GM19324 (cell line): ENCODE measurements around the gene TLE2.
"Not testable (repeated sequence)": the region's sequence is repeated elsewhere in the genome, so short reads cannot be mapped to it uniquely, and the experiment has no call there.

Source experiments
- ATAC-seq: cut with Tn5 transposase; IDR thresholded peaks from one replicate; pipeline ENCODE4 v1.9.1; 2021; ENCODE audit warnings: mild to moderate bottlenecking, moderate library complexity; ENCODE audit not compliant: unreplicated experiment, low FRiP score

TLE2 gene

DNA sequence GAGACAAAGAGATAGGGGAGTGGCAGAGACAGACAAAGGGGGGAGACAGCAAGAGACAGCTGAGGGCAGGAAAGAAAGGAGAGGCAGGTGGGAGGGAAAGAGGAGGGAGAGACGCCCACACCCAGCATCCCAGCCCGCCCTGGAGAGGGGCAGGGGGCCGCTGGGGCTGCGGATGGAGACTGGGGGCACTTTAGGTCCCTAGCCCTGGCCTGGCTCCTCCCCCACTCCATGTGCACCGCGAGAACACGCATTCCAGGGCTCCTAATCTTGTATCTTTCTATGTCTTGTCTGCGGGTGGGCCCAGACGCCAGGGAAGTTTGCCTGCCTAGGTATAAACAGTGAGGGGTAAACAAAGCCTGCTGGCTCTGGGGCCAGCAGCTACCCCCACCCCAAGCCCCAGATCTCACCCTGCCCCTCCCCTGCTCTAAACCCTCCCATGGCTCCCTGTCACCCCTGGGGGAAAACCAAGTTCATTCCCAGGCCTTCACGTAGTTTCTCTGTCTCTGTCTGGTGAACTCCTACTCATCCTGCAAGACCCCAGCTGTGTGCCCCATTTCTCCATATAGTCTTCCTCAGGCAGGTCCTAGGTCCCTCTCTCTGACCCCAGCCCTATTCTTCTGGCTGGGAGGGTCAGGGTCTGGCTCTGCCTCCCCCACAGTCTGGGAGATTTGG is 27.5 kb upstream of the TLE2 start:
- no peak for ATAC-seq

DNA sequence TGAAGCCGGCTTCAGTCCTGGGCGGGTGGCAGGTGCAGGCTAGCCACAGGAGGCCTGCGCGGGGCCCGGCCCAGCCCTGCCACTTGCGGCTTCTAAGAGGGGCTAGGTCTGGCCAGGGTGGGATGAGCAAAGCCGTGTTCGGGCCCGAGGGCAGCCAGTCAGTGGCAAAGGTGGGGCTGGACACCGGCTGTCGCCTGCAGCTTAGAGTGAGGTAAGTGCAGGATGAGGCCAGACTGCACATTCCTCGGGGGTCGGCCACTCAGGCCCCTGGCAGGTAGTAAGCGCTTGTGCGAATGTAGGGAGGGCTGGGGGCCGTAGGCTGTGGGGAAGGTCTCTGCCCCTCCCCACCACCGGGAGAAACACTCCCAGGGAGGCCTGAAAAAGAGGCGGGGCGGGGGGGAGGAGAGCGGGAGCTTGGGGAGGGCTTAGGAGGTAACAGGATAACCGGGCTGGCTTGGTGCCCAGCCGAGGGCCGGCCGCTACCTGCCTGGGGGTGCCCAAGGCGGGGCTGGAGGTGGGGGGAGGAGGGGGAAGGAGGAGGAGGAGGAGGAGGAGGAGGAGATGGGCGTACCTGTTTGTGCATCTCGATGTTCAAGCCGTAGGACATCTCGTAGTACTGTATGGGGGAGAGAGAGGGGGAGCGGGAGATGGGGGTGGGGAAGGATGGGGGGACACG is 26.8 kb upstream of the TLE2 start:
- ATAC-seq = no peak

DNA sequence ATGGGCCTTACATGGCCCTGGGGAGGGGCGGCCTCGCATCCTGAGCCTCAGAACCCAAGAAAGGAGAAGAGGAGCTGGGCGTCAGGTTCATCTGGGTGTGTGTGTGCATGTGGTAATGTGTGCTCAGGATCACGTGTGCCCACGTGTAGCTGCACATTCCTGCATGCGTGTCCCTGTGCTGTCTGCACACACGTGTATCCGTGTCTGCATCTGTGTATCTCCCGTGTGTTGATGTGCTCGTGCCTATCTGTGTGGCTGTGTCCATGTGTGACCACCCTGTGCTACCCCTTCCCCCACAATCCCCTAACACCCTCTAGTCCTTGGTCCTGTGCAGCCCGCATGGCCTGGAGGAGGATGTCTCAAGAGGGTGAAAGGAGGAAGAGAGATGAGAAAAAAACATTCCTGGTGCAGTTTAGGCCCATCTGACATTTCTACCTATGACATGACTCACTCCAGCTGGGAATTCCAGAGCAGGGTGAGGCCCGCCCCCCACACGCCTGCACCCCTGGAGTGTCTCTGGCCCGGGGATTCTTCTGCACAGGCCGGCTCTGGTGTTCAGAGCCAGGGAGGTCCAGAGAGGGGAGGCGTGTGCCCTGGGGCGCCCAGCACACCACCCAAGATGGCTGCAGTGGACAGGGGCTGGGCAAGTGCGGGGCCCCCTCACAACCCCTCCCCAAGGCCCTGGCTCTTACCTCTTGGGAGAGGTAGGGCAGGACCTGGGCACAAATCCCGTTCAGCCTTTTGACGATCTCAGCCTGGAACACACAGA is 26.1 kb upstream of the TLE2 start:
- no peak for ATAC-seq

DNA sequence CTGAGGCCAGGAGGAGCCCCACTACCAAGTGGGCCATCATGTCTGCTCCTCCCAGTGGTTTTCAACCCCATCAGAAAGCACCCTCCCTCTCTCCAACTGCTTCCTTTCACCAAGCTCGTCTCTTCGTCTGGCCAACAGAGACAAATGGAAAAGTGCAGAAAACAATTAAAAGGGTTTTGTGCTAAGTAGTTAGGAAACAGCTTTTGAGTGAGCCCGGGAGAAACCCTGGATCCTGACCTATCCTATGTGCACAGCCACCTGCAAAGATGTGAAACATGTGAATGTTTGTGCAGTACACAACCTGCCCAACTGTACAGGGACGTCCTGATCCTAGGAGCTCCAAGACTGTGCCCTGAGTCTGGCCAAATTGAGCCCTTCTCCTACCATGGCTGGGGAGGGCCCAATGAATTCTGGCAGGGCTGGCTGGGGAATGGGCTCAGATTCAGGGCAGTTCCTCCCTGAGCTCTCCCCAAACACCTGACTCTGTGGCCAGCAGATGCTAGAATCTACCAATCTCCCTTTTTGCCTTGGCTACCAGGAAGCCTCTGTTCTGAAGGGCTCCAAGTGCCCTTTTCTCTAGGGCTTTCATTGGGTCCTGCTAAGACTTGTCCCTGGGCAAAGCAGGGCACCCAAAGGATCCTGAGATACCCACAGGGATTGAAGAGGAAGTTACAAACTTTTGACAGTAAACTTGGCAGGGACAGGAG is 25.3 kb upstream of the TLE2 start:
- ATAC-seq = no peak

DNA sequence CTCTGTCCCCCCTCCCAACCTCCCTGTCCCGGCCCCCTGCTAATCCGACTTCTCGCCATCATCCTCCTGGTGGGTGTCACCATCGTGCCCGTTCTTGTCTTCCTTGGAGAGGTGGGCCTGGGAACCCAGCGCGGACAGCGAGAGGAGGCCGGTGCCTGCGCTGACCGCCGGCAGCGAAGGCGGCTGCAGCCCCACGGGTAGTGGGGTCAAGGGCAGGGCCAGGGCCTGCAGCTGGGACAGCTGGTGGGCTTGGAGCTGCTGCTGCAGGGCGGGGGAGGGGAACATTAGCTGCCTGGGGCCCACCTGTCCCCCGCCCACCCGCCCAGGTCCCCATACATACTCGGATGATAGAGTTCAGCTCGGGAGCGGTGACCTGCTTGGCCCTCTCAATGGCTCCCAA is 24.7 kb upstream of the TLE2 start:
- ATAC-seq = no peak

DNA sequence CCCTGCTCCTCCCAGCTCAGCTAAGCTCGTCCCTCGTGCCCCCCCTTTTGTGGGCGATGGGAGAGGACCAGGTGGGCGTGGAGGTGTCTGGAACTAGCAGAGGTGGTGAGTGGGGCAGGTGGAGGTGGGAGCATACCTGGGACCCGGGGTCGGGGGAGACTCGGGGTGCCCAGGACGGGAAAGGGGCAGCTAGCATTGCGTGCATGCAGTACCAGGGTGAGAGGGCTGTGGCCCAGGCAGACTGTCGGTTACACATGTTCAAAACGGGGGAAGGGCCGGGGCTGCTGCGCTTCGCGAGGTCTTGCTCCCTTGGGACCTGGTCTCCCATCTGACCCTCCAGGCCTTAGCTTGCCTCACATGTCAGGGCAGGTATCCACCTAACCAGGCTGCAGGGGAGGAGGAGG is 24.1 kb upstream of the TLE2 start:
- no peak for ATAC-seq

DNA sequence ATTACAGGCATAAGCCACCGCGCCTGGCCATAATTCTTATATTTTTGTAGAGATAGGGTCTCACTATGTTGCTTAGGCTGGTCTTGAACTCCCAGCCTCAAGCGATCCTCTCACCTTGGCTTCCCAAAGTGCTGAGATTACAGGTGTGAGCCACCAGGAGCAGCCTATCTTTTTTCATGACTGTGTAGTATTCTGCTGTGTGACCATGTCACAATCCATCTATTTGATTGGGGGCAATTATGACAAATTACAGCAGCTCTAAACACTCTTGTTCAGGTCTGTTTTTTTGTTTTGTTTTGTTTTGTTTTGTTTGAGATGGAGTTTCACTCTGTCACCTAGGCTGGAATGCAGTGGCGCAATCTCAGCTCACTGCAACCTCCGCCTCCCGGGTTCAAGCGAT is 20.9 kb upstream of the TLE2 start:
- ATAC-seq = not testable (repeated sequence)

DNA sequence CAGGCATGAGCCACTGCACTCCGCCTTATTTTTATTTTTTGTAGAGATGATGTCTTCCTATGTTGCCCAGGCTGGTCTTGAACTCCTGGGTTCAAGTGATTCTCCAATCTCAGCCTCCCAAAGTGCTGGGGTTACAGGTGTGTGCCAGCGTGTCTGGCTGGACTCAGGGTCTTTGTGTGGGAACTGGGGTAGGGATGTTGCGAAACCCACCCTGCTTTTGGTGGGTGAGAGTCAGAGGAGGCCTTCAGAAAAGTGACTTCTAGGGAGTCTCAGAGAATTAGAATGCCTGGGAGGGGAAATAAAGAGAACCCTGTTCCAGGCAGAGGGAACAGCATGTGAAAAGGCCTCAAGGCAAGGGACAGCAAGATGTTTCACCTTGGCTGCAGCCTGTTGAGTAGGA is 20.0 kb upstream of the TLE2 start:
- ATAC-seq = no peak

DNA sequence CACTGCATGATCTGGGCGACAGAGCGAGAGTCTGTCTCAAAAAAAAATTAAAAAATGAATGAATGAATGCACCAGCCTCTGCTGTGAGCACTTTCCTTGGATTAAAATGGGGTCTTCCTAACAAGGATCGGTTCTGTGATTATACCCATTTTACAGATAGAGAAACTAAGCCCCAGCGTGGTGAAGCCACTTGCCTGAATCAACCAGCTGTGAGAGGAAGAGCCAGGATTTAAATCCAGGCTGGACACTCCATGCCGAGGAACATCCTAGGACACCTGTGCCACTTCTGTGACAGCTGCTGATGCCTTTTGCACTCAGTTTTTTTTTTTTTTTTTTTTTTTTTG is 19.1 kb upstream of the TLE2 start:
- no peak for ATAC-seq

DNA sequence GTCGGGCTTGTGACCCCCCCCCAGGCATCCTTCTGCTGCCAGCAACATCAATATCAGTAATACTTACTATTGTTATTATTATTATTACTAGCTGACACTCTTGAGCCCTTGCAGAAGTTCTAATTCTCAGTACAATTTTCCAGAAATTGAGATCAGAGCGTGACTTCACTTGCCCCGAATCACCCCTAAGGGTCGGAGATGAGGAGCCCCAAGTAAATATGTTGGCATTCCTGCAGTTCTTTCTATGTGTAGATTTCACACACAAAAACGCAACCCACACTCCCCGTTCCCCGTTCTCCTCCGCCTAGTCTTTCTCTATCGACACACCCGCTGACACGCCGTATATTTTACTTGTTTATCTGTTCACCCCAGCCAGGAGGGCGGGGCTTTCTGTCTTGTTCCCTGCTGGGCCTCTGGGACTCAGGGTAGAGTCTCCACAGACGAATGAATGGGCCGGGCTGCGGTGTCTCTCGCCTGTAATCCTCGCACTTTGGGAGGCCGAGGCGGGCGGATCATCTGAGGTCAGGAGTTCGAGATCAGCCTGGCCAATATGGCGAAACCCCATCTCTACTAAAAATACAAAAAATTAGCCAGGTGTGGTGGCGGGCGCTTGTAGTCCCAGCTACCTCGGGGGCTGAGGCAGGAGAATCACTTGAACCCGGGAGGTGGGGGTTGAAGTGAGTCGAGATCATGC is 18.6 kb upstream of the TLE2 start:
- ATAC-seq = no peak

DNA sequence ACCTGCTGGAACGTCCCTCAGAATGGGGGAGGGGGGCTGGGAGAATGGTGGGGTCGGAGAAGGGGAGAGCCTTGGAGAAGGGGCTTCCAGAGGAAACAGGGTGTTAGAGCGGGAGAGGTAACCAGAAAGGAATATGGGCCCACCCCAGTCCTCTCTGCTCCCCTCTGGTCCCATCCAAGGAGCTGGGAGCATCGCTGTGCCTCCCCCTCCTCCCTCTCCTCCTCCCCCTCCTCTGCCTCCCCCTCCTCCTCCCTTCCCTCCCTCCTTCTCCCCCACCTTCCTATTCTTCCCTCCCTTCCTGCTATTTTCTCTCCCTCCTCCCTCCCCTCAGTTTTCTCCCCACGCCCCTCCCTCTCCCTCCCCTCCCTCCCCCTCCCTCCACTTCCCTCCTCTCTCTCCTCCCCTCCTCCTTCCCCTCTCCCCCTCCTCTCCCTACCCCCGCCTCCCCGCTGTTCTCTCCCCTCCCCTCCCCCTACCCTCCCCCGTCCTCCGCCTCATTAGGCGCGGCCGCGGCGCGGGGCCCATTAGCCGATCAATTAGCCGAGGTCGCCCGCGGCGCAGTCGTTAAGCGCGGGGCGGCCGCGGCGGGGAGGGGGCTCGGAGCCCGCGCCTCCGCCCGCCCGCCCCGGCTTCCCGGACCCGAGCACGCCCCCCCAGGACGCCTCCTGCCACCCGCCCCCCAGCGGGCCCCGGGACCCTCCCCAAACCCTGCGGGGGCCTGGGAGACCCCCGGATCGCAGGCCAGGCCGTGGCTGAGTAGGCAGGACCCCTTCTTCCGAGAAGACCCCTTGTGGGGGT is 17.8 kb upstream of the TLE2 start:
- ATAC-seq = no peak

DNA sequence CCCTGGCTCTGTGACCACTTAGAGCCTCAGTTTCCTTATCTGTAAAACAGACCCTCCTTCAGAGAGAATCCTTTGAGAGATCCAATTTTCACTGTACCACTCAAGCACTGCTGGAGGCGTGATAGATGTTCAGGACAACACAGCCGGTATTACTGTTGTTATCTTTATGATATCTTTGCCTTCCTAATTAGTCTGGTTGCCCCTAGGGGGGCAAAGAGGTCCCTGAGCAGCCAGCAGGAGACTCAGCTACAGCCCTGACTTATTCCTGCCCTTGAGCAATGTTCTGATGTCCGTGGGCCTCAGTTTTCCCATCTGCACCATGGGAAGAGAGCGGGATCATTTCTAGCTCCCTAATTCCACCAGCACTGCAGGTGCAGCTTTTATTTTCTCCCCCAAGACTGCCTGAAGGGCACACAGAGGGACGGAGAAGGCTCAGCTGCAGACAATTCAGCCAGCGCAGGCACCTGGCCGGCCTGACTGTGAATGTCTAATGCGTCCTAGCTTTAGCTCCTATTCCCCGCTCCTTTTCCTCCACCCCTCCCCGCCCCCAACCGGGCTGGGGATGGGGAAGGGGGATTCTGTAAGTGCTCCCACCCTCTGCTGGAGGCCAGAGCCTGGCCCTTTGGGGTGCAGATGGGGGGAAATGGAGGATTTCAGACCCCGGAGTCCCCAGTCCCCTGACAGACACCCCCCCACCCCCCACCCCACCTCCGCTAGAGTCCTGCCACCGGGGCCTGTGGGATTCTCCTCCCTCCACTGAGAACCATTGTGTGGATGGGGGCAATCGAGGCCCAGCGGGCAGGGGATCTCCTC is 17.0 kb upstream of the TLE2 start:
- no peak for ATAC-seq

DNA sequence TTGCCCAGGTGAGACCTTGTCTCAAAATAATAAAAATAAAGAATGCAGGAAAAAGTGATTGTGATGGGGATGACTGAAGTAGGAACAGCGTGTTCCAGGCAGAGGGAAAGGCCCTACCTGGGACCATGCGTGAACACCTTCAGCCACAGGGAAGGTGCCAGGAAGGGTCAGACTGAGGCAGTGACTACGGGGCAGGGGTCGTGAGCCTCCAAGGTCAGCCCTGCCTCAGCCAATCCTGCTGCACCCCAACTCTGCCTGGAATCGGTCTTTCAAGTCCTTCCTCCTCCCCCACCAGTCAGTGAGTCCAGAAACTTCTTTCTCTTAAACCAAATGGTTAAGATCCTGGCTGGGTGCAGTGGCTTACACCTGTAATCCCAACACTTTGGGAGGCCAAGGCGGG is 16.1 kb upstream of the TLE2 start:
- ATAC-seq = no peak

DNA sequence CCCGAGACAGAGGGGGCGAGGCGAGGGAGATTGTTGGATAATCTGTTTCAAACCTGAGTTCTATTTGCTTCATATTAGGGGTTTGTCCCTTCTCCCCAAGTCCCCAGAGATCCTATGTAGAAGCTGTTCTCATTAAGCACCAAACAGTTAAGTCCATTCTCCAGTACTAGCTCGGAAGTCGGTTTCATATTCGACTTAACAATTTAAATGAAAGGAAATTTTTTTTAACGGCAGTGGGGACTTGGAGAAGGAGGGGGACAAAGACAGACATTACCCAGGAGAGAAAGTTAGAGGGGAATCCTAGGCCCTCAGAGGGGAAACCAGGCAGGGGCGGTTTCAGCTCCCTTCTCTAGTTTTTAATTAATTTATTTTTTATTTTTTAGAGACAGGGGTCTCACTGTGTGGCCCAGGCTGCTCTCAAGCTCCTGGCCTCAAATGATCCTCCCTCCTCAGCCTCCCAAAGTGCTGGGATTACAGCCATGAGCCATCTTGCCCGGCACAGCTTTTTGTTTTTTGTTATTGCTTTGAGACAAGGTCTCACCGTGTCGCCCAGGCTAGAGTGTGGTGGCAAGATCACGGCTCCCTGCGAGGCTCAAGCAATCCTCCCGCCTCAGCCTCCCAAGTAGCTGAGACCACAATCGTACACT is 13.7 kb upstream of the TLE2 start:
- no peak for ATAC-seq

DNA sequence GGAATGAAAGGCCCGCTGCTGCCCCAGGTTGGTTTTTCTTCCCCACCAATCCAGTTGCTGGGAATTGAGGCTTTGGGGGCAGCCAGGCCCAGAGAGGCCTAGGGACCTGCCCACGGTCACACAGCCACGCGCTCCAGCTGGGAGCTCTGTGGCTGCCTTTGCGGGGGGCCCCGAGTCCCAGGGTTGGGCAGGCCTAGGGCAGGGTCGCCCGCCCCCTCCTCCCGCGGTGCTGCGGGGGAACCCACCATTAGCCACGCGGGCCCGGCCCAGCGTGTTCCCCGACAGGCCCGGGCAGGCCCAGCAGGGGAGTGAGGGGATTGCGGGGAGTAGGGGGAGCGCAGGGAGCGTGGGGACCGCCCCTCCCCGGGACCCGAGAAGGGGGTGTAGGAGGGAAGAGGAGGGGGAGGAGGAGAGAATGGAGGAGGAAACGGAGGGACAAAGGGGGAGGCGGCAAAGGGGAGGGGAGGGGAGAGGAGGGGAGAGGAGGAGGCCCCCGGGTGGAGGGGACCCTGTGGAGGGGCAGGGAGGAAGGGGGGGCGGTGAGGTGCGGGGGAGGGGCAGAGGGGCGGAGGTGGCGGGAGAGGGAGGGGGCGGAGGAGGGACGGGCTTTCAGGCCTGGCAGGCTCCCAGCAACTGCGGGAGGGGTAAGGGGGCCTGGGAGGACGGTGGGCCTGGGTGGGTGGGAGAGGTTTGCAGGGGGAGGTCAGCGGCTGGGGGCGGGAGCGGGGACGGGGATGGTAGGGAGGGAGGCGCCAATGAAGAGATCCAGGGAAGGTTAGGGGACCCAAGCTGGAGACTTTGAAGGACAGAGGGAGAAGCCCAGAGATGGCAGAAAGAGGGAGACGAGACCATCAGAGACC is 12.9 kb upstream of the TLE2 start:
- ATAC-seq = no peak

DNA sequence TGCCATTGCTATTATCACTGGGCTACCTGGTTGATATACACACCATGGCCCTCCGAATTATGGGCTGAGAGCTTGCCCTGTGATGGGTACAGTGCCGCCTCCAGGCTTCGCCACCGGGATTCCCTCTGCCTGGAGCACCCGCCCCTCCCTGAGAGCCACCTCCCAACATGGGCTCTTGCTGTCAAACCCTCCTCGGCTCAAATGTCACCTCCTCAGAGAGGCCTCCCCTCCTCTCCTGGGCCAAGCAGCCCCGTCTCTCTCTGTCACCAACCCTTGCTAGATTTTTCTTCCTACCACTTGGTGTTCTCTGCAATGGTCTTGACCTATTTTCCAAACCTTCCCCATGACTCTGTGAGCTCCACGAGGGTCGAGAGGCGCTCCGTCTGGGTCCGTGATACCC is 12.2 kb upstream of the TLE2 start:
- ATAC-seq = no peak

DNA sequence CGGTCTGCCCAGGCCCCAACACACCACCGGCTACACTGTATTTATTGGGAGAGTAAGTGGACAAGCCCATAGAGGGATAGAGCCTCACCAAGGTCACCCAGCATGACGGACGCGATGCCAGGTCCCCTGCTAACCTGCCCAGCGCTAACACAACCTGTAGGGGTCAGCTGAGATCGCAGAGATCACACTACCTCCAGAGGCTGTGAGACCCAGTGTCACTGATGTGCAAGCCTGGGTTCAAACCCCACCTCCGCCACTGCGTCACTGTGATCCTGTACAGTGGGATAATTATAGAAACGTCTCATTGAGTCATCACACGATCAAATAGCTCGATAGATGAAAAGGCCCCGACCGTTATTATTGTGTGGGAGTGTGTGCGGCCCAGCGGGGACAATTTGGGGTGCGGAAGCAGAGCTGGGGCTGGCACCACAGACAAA is 10.6 kb upstream of the TLE2 start:
- ATAC-seq = no peak

DNA sequence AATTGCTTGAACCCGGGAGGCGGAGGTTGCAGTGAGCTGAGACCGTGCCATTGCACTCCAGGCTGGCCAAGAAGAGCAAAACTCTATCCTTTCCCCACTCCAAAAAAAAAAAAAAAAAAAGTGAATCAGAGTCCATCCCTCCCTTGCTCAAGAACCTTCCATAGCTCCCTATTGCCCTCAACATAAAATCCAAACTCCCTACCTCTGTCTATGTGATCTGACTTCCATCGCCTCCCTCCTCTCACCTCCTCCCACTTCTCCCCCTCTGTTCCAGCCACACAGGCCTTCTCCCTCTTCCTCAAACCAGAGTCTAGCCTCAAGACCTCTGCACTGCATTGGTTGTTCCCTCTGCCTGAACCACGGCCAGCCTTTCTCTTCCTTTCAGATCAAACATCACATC is 10.0 kb upstream of the TLE2 start:
- ATAC-seq = no peak
